DND-41 (cell line): ENCODE results near the gene TRERF1.

Experiments
- EZH2 ChIP-seq: IDR thresholded peaks from 3 replicates; pipeline ENCODE4 v1.6.1; 2012; ENCODE audit warnings: borderline replicate concordance, low read depth, mild to moderate bottlenecking, moderate library complexity, low read length, inconsistent platforms; ENCODE audit not compliant: severe bottlenecking
- TF ChIP-seq, protein P1 (sequence below): IDR thresholded peaks from 2 replicates; pipeline ENCODE4 v1.5.1; 2012; ENCODE audit warnings: borderline replicate concordance, low read length, moderate library complexity, mild to moderate bottlenecking; ENCODE audit not compliant: poor library complexity, severe bottlenecking; ENCODE audit errors: extremely low read depth

DNA sequence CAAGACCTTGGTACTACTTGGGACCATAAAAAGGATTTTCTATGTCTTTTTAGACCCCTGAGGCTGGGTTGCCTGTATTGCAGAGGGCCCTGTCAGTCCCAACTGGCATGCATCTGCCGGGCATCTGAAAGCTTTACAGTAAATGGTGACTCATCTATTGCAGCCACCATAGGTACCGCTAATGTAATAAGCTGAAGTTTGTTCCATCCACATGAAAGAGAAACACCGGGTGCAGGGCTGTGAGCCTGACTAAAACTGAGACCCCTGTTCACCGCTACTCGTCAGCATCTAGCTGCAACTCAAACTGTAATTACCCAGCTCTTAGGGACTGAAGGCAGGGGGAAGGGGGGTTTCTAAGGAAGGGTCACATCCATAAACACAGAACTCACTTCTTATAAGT lies 49.5 kb downstream of the TRERF1 start:
- TF ChIP-seq, protein P1, sequence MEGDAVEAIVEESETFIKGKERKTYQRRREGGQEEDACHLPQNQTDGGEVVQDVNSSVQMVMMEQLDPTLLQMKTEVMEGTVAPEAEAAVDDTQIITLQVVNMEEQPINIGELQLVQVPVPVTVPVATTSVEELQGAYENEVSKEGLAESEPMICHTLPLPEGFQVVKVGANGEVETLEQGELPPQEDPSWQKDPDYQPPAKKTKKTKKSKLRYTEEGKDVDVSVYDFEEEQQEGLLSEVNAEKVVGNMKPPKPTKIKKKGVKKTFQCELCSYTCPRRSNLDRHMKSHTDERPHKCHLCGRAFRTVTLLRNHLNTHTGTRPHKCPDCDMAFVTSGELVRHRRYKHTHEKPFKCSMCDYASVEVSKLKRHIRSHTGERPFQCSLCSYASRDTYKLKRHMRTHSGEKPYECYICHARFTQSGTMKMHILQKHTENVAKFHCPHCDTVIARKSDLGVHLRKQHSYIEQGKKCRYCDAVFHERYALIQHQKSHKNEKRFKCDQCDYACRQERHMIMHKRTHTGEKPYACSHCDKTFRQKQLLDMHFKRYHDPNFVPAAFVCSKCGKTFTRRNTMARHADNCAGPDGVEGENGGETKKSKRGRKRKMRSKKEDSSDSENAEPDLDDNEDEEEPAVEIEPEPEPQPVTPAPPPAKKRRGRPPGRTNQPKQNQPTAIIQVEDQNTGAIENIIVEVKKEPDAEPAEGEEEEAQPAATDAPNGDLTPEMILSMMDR, result no peak
- TF ChIP-seq EZH2, result no peak
